Measurements from ENCODE around the gene C1orf226.

DNA sequence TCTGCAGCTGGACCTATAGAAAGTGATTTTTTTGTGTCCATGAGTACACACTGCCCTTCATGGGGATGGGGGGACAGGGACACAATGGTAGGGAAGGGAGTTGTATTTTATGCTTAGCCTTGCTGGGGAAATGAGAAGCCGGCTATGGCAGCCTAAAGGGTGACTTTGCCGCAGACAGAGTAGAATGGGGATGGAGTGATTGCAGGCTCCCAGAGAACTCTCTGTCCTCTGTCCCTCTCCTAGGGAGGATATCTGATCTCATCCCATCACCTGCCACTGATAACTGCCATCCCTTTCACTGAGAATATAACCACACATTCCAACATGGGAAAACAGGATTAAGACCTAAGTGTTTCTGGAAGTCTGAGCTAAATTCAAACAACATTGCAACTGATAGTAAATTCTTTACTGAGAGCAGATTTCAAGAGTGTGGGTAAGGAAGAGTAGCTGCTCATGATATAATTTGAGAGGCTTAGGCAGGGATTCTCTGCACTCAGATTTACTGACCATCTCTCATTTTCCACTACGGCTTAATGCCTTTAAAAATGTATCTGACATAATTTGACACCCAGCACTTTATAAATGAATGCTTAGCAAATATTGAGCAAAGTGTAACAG is 16.5 kb downstream of the C1orf226 start:
- TF ChIP-seq CTCF (IDR thresholded peaks at IDR 0.05; ENCODE audit: borderline replicate concordance, extremely low read depth, low read length, poor library complexity, severe bottlenecking): no peak
- TF ChIP-seq EZH2 (IDR thresholded peaks at IDR 0.05; ENCODE audit: borderline replicate concordance, low read depth, low read length, severe bottlenecking): no peak
